NOMO-1 treated with DMSO at 0.1 percent for 48 hours (cell line): Measurements from ENCODE around the gene KNL1.
"Not testable (repeated sequence)": the region's sequence is repeated elsewhere in the genome, so short reads cannot be mapped to it uniquely, and the experiment has no call there.

ENCODE experiments used
- DNase-seq: peaks from one replicate; lab custom pipeline; 2025; ENCODE audit not compliant: unreplicated experiment; lab: John Stamatoyannopoulos, UW

The KNL1 gene

GRCh38 chr15:40593588-40594428 lies at the start of gene KNL1:
Gene KNL1, plus strand, starts transcription at chr15:40594249. Its CDS starts 8,683 bp downstream, at chr15:40602932.
- peak; percentile 95 for DNase-seq

GRCh38 chr15:40545457-40545856 lies 48.6 kb upstream of the KNL1 start:
- DNase-seq = no peak

GRCh38 chr15:40548610-40549009 lies 45.4 kb upstream of the KNL1 start:
- DNase-seq = no peak

- no peak for DNase-seq
Observed at GRCh38 chr15:40549894-40550293, 44.2 kb upstream of the KNL1 start.

GRCh38 chr15:40550341-40551037 lies 43.6 kb upstream of the KNL1 start:
- DNase-seq = peak; percentile 91

GRCh38 chr15:40554161-40554525 lies 39.9 kb upstream of the KNL1 start:
- DNase-seq = no peak

GRCh38 chr15:40555876-40556275 lies 38.2 kb upstream of the KNL1 start:
- no peak for DNase-seq

- DNase-seq = no peak
Observed at GRCh38 chr15:40558952-40559742, 34.9 kb upstream of the KNL1 start.

- DNase-seq = no peak
Observed at GRCh38 chr15:40562691-40563090, 31.4 kb upstream of the KNL1 start.

GRCh38 chr15:40563426-40563825 lies 30.6 kb upstream of the KNL1 start:
- DNase-seq = no peak

- peak; percentile 99 for DNase-seq
Observed at GRCh38 chr15:40564591-40565332, 29.3 kb upstream of the KNL1 start, which contains the start of gene CCDC32. Gene CCDC32, minus strand, starts transcription at chr15:40565042. Its CDS starts 2,027 bp downstream, at chr15:40563015.

GRCh38 chr15:40565333-40566238 lies 28.5 kb upstream of the KNL1 start:
- no peak for DNase-seq

GRCh38 chr15:40567111-40567510 lies 26.9 kb upstream of the KNL1 start:
- peak; percentile 37 for DNase-seq

GRCh38 chr15:40569129-40569953 lies 24.7 kb upstream of the KNL1 start, which contains the start of gene RPUSD2:
Gene RPUSD2, plus strand, starts transcription at chr15:40569299. Its CDS starts 39 bp downstream, at chr15:40569338.
- DNase-seq = peak; percentile 90

- DNase-seq = no peak
Observed at GRCh38 chr15:40575113-40575512, 18.9 kb upstream of the KNL1 start.

- DNase-seq = not testable (repeated sequence)
Observed at GRCh38 chr15:40576914-40577313, 17.1 kb upstream of the KNL1 start.

- no peak for DNase-seq
Observed at GRCh38 chr15:40578892-40579291, 15.2 kb upstream of the KNL1 start.

- DNase-seq = not testable (repeated sequence)
Observed at GRCh38 chr15:40581796-40582195, 12.3 kb upstream of the KNL1 start.
